OCI-LY1 (cell line): ENCODE results near the gene BZW1.

Experiments
- H2AFZ ChIP-seq: fragments of 200-600 bp; sonication (generic), shearing (Covaris generic); 2 replicates; pipeline ENCODE4 v1.6.0; 2014; ENCODE audit warnings: antibody characterized with exemption, mild to moderate bottlenecking, low read length
- H3F3A ChIP-seq: fragments of 200-600 bp; sonication (generic), shearing (Covaris generic); 2 replicates; pipeline ENCODE4 v1.6.0; 2014; ENCODE audit warnings: mild to moderate bottlenecking, antibody characterized with exemption, low read length, moderate library complexity; ENCODE audit not compliant: insufficient read depth
- H3K27ac ChIP-seq: fragments of 200-600 bp; sonication (generic); 2 replicates; pipeline ENCODE4 v1.5.1; 2014; ENCODE audit warnings: low read length, mixed run types, mild to moderate bottlenecking, low read depth; ENCODE audit not compliant: poor library complexity, severe bottlenecking
- H3K27me3 ChIP-seq: fragments of 200-600 bp; sonication (generic); 2 replicates; pipeline ENCODE4 v1.6.0; 2014; ENCODE audit warnings: antibody characterized with exemption, mild to moderate bottlenecking, low read length, moderate library complexity; ENCODE audit not compliant: insufficient read depth
- H3K36me3 ChIP-seq: fragments of 200-600 bp; sonication (generic); 2 replicates; pipeline ENCODE4 v1.6.1; 2014; ENCODE audit warnings: mild to moderate bottlenecking, antibody characterized with exemption, low read length, moderate library complexity, mixed read lengths; ENCODE audit not compliant: insufficient read depth
- H3K4me1 ChIP-seq: fragments of 200-600 bp; sonication (generic); 2 replicates; pipeline ENCODE4 v1.5.1; 2014; ENCODE audit warnings: mild to moderate bottlenecking, low read length, moderate library complexity; ENCODE audit not compliant: insufficient read depth, severe bottlenecking
- H3K4me2 ChIP-seq: fragments of 200-600 bp; sonication (generic), shearing (Covaris generic); 2 replicates; pipeline ENCODE4 v1.6.1; 2014; ENCODE audit warnings: low read length
- H3K4me3 ChIP-seq: fragments of 200-600 bp; sonication (generic); 2 replicates; pipeline ENCODE4 v1.5.1; 2014; ENCODE audit warnings: low read length, low read depth, mild to moderate bottlenecking, mixed read lengths; ENCODE audit not compliant: poor library complexity, severe bottlenecking
- H3K79me2 ChIP-seq: fragments of 200-600 bp; shearing (Covaris generic); 2 replicates; pipeline ENCODE4 v1.6.1; 2016; ENCODE audit warnings: mixed run types, low read length, mixed read lengths; ENCODE audit not compliant: insufficient read depth
- H3K9ac ChIP-seq: fragments of 200-600 bp; sonication (generic), shearing (Covaris generic); 2 replicates; pipeline ENCODE4 v1.6.1; 2014; ENCODE audit warnings: mild to moderate bottlenecking, low read length, mixed read lengths
- H3K9me2 ChIP-seq: fragments of 200-600 bp; sonication (generic), shearing (Covaris generic); 2 replicates; pipeline ENCODE4 v1.6.1; 2014; ENCODE audit warnings: low read depth, mild to moderate bottlenecking, low read length, mixed read lengths
- H3K9me3 ChIP-seq: fragments of 200-600 bp; shearing (Covaris generic); 2 replicates; pipeline ENCODE4 v1.6.1; 2014; ENCODE audit warnings: low read length, mixed read lengths
- H4K20me1 ChIP-seq: fragments of 200-600 bp; sonication (generic), shearing (Covaris generic); 2 replicates; pipeline ENCODE4 v1.6.0; 2016; ENCODE audit warnings: mild to moderate bottlenecking, low read length; ENCODE audit not compliant: insufficient read depth
- CTCF ChIP-seq: fragments of 200-600 bp; sonication (generic), shearing (Covaris generic); IDR thresholded peaks from 2 replicates; pipeline ENCODE4 v1.5.1; 2017; ENCODE audit warnings: mild to moderate bottlenecking, antibody characterized with exemption, low read length, moderate library complexity, mixed read lengths
- EZH2 ChIP-seq: fragments of 200-600 bp; sonication (generic), shearing (Covaris generic); IDR thresholded peaks from 2 replicates; pipeline ENCODE4 v1.8.0; 2017; ENCODE audit warnings: borderline replicate concordance, mixed run types, mild to moderate bottlenecking, antibody characterized with exemption, low read length, moderate library complexity, mixed read lengths

Gene BZW1

GRCh38 chr2:200788121-200788718 lies 23.5 kb upstream of the BZW1 start:
- Histone ChIP-seq H3K4me1 (no peaks in the 10 kb centered on the region), H3K36me3 (no peaks in the 10 kb centered on the region), H3K4me3 (no peak overlapping the region), H3K79me2 (no peaks in the 10 kb centered on the region), H3K4me2 (no peak overlapping the region), H3K27me3 (no peaks in the 10 kb centered on the region; the same call in 1 of the 2 replicates), H3K9me3 (no peaks in the 10 kb centered on the region), H3K9ac (no peak overlapping the region), H3K27ac (no peak overlapping the region), H3F3A (no peaks in the 10 kb centered on the region), H4K20me1 (no peaks in the 10 kb centered on the region), H3K9me2 (no peaks in the 10 kb centered on the region), H2AFZ (no peak overlapping the region)
- TF ChIP-seq CTCF = no peak
- no peak for TF ChIP-seq EZH2

GRCh38 chr2:200790185-200790584 lies 21.5 kb upstream of the BZW1 start:
- no peak overlapping the region for H3K4me2 ChIP-seq
- no peak overlapping the region for H3K4me3 ChIP-seq
- H3K9me2 ChIP-seq = no peaks in the 10 kb centered on the region
- no peak for TF ChIP-seq CTCF
- TF ChIP-seq EZH2 = no peak
- H3K4me1 ChIP-seq = no peaks in the 10 kb centered on the region
- no peaks in the 10 kb centered on the region for H4K20me1 ChIP-seq
- no peak overlapping the region for H2AFZ ChIP-seq
- no peak overlapping the region for H3K9ac ChIP-seq
- no peak overlapping the region for H3K27ac ChIP-seq
- no peaks in the 10 kb centered on the region for H3F3A ChIP-seq
- no peaks in the 10 kb centered on the region for H3K9me3 ChIP-seq
- no peaks in the 10 kb centered on the region for H3K36me3 ChIP-seq
- H3K79me2 ChIP-seq = no peaks in the 10 kb centered on the region
- no peaks in the 10 kb centered on the region; the same call in 1 of the 2 replicates for H3K27me3 ChIP-seq

- H3K36me3 ChIP-seq = no peaks in the 10 kb centered on the region
- H3K9me2 ChIP-seq = no peaks in the 10 kb centered on the region
- H3F3A ChIP-seq = no peaks in the 10 kb centered on the region
- no peak overlapping the region for H2AFZ ChIP-seq
- no peaks in the 10 kb centered on the region for H3K79me2 ChIP-seq
- TF ChIP-seq CTCF = no peak
- TF ChIP-seq EZH2 = no peak
- H3K4me3 ChIP-seq = no peak overlapping the region
- H3K4me2 ChIP-seq = no peak overlapping the region
- H3K9me3 ChIP-seq = no peaks in the 10 kb centered on the region
- H4K20me1 ChIP-seq = no peaks in the 10 kb centered on the region
- no peak overlapping the region for H3K9ac ChIP-seq
- no peaks in the 10 kb centered on the region for H3K4me1 ChIP-seq
- no peak overlapping the region for H3K27ac ChIP-seq
- no peaks in the 10 kb centered on the region for H3K27me3 ChIP-seq
Observed at GRCh38 chr2:200791905-200792304, 19.8 kb upstream of the BZW1 start.
